WI38 (cell line): Measurements from ENCODE around the gene FAM3B.

ENCODE experiments used
- H3K4me3 ChIP-seq: 2 replicates; pipeline ENCODE4 v1.5.1; 2011; ENCODE audit warnings: low read depth, mild to moderate bottlenecking, control low read depth, low read length
- CTCF ChIP-seq: IDR thresholded peaks from 2 replicates; pipeline ENCODE4 v1.5.1; 2012; ENCODE audit warnings: low read depth, mild to moderate bottlenecking, control low read depth, low read length

FAM3B gene

GRCh38 chr21:41345356-41345755 is 28.8 kb downstream of the FAM3B start:
- no peak overlapping the region for H3K4me3 ChIP-seq
- TF ChIP-seq CTCF, result no peak

- no peak overlapping the region for H3K4me3 ChIP-seq
- no peak for TF ChIP-seq CTCF
Measured at GRCh38 chr21:41345934-41346685, 29.5 kb downstream of the FAM3B start.

- no peak overlapping the region for H3K4me3 ChIP-seq
- no peak for TF ChIP-seq CTCF
Measured at GRCh38 chr21:41346758-41347157, 30.2 kb downstream of the FAM3B start.

GRCh38 chr21:41348434-41348833 is 31.8 kb downstream of the FAM3B start:
- no peak for TF ChIP-seq CTCF
- no peak overlapping the region for H3K4me3 ChIP-seq

- H3K4me3 ChIP-seq, result no peak overlapping the region
- TF ChIP-seq CTCF, result no peak
Measured at GRCh38 chr21:41349126-41349525, 32.5 kb downstream of the FAM3B start.

- no peak for TF ChIP-seq CTCF
- H3K4me3 ChIP-seq, result no peak overlapping the region
Measured at GRCh38 chr21:41349619-41350390, 33.2 kb downstream of the FAM3B start.
